Nephron (organoid): Measurements from ENCODE around the gene CXCL8.

Experiments used
- H3K27ac Mint-ChIP-seq, 3 experiments: 2 replicates each; pipeline ENCODE4 v1.8.0; 2020; ENCODE audit warnings: mixed read lengths in 3 of 3, mild to moderate bottlenecking in 2 of 3, moderate library complexity in 1 of 3
- H3K27me3 Mint-ChIP-seq: 2 replicates; pipeline ENCODE4 v1.8.0; 2021; ENCODE audit warnings: low read depth, mild to moderate bottlenecking, moderate library complexity, mixed read lengths
- H3K36me3 Mint-ChIP-seq: 2 replicates; pipeline ENCODE4 v1.8.0; 2020; ENCODE audit warnings: low read depth, mixed read lengths
- H3K4me1 Mint-ChIP-seq: 2 replicates; pipeline ENCODE4 v1.8.0; 2020; ENCODE audit warnings: mixed read lengths
- H3K4me3 Mint-ChIP-seq, 3 experiments: 2 replicates each; pipeline ENCODE4 v1.8.0; 2020; ENCODE audit warnings: mild to moderate bottlenecking in 3 of 3, mixed read lengths in 3 of 3, moderate library complexity in 2 of 3
- H3K9me3 Mint-ChIP-seq: 2 replicates; pipeline ENCODE4 v1.8.0; 2020; ENCODE audit warnings: mixed read lengths
- CTCF ChIP-seq, 3 experiments: fragments of 200-600 bp; sonication (generic); IDR thresholded peaks; one replicate each; pipeline ENCODE4 v1.5.0; 2021; ENCODE audit warnings: antibody characterized with exemption in 3 of 3; ENCODE audit not compliant: unreplicated experiment in 3 of 3

The CXCL8 gene

GRCh38 chr4:73721909-73722308, 18.5 kb upstream of the CXCL8 start:
- TF ChIP-seq CTCF (IDR thresholded peaks at IDR 0.05; ENCODE audit: unreplicated experiment in 3 of 3), result no peak
- Mint-ChIP-seq H3K36me3 (no peaks in the 10 kb centered on the region), H3K27me3 (no peaks in the 10 kb centered on the region), H3K4me3 (no peak overlapping the region), H3K9me3 (no peaks in the 10 kb centered on the region), H3K4me1 (no peaks in the 10 kb centered on the region), H3K27ac (no peak overlapping the region)

- Mint-ChIP-seq H3K4me3 (no peak overlapping the region), H3K4me1 (no peaks in the 10 kb centered on the region), H3K27ac (no peak overlapping the region), H3K9me3 (no peaks in the 10 kb centered on the region), H3K27me3 (peaks cover 4% of the 10 kb centered on the region), H3K36me3 (no peaks in the 10 kb centered on the region)
- TF ChIP-seq CTCF (IDR thresholded peaks at IDR 0.05; ENCODE audit: unreplicated experiment in 3 of 3), result no peak
Observed at GRCh38 chr4:73723023-73723422, 17.3 kb upstream of the CXCL8 start.

GRCh38 chr4:73723928-73724327, 16.4 kb upstream of the CXCL8 start:
- H3K27me3 Mint-ChIP-seq, result peaks cover 4% of the 10 kb centered on the region
- H3K4me3 Mint-ChIP-seq, result no peak overlapping the region
- H3K27ac Mint-ChIP-seq, result no peak overlapping the region
- H3K9me3 Mint-ChIP-seq, result no peaks in the 10 kb centered on the region
- no peak for TF ChIP-seq CTCF (IDR thresholded peaks at IDR 0.05; ENCODE audit: unreplicated experiment in 3 of 3)
- no peaks in the 10 kb centered on the region for H3K36me3 Mint-ChIP-seq
- H3K4me1 Mint-ChIP-seq, result no peaks in the 10 kb centered on the region

- Mint-ChIP-seq H3K27ac (no peak overlapping the region), H3K4me3 (no peak overlapping the region), H3K4me1 (no peaks in the 10 kb centered on the region), H3K9me3 (no peaks in the 10 kb centered on the region), H3K27me3 (peaks cover 4% of the 10 kb centered on the region), H3K36me3 (no peaks in the 10 kb centered on the region)
- no peak for TF ChIP-seq CTCF (IDR thresholded peaks at IDR 0.05; ENCODE audit: unreplicated experiment in 3 of 3)
Observed at GRCh38 chr4:73725510-73725909, 14.9 kb upstream of the CXCL8 start.

- no peak overlapping the region for H3K27ac Mint-ChIP-seq
- no peak overlapping the region for H3K4me3 Mint-ChIP-seq
- peaks cover 4% of the 10 kb centered on the region for H3K27me3 Mint-ChIP-seq
- no peak for TF ChIP-seq CTCF (IDR thresholded peaks at IDR 0.05; ENCODE audit: unreplicated experiment in 3 of 3)
- H3K4me1 Mint-ChIP-seq, result no peaks in the 10 kb centered on the region
- no peaks in the 10 kb centered on the region for H3K36me3 Mint-ChIP-seq
- H3K9me3 Mint-ChIP-seq, result no peaks in the 10 kb centered on the region
Observed at GRCh38 chr4:73725985-73726384, 14.4 kb upstream of the CXCL8 start.

GRCh38 chr4:73727685-73728084, 12.7 kb upstream of the CXCL8 start:
- Mint-ChIP-seq H3K27ac (no peak overlapping the region), H3K4me3 (no peak overlapping the region), H3K27me3 (peaks cover 4% of the 10 kb centered on the region), H3K36me3 (no peaks in the 10 kb centered on the region), H3K4me1 (peaks cover 4% of the 10 kb centered on the region), H3K9me3 (no peaks in the 10 kb centered on the region)
- TF ChIP-seq CTCF (IDR thresholded peaks at IDR 0.05; ENCODE audit: unreplicated experiment in 3 of 3), result no peak
